Prostate gland (tissue), 2 donors: Measurements from ENCODE around the gene TMEM117.
"Not testable (repeated sequence)": the region's sequence is repeated elsewhere in the genome, so short reads cannot be mapped to it uniquely, and the experiment has no call there.

ENCODE experiments used
- POLR2A ChIP-seq: fragments of 450-650 bp; IDR thresholded peaks from one replicate; pipeline ENCODE4 v1.6.1; 2016; ENCODE audit warnings: antibody characterized with exemption, mild to moderate bottlenecking
- POLR2AphosphoS5 ChIP-seq: sonication (generic); formaldehyde crosslinking; IDR thresholded peaks from one replicate; pipeline ENCODE4 v1.6.1; 2017; ENCODE audit warnings: antibody characterized with exemption
- TF ChIP-seq, protein P1 (sequence below), 4 experiments: fragments of 200-600 bp in 2 of 4; fragments of 450-650 bp in 2 of 4; sonication (generic) in 2 of 4; IDR thresholded peaks; 1 replicate in 3 of 4; 2 replicates in 1 of 4; pipeline ENCODE4 v1.5.1; 2016 to 2019; ENCODE audit warnings: antibody characterized with exemption in 4 of 4, mild to moderate bottlenecking in 2 of 4, moderate library complexity in 2 of 4

DNA sequence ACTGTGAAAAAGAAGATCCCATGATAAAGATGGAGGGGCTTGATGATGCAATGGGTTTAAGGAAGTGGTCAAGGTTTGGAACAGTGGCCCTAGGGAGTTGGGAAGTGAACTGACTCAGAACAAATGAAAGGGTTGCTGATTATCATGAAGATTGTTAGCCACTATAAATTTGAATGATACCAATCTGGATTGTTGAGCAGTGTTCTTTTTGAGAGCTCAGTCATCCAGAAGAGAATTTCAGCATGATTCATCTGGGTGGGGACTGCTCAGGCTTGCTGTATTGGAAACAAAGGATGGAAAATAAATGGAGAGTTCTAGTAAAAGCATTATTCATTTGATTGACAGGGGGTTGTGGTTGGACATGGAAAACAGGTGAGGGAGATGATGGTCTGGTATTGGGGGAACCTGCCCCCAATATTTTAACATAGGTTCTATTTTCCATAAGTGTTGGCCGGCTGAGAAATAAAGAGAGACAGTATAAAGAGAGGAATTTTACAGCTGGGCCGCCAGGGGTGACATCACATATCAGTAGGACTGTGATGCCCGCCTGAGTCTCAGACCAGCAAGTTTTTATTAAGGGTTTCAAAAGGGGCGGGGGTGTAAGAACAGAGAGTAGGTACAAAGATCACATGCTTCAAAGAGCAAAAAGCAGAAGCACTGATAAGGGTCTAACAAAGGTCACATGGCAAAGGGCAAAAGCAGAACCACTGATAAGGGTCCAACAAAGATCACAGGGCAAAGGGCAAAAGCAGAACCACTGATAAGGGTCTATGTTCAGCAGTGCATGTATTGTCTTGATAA is 11.7 kb downstream of the TMEM117 start:
- TF ChIP-seq, protein P1, sequence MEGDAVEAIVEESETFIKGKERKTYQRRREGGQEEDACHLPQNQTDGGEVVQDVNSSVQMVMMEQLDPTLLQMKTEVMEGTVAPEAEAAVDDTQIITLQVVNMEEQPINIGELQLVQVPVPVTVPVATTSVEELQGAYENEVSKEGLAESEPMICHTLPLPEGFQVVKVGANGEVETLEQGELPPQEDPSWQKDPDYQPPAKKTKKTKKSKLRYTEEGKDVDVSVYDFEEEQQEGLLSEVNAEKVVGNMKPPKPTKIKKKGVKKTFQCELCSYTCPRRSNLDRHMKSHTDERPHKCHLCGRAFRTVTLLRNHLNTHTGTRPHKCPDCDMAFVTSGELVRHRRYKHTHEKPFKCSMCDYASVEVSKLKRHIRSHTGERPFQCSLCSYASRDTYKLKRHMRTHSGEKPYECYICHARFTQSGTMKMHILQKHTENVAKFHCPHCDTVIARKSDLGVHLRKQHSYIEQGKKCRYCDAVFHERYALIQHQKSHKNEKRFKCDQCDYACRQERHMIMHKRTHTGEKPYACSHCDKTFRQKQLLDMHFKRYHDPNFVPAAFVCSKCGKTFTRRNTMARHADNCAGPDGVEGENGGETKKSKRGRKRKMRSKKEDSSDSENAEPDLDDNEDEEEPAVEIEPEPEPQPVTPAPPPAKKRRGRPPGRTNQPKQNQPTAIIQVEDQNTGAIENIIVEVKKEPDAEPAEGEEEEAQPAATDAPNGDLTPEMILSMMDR (IDR thresholded peaks at IDR 0.05): not testable (repeated sequence)
- TF ChIP-seq POLR2A, POLR2AphosphoS5: not testable (repeated sequence)
